ENCODE results near the gene MYH10.
"Not testable (repeated sequence)": the region's sequence is repeated elsewhere in the genome, so short reads cannot be mapped to it uniquely, and the experiment has no call there.

The MYH10 gene

DNA sequence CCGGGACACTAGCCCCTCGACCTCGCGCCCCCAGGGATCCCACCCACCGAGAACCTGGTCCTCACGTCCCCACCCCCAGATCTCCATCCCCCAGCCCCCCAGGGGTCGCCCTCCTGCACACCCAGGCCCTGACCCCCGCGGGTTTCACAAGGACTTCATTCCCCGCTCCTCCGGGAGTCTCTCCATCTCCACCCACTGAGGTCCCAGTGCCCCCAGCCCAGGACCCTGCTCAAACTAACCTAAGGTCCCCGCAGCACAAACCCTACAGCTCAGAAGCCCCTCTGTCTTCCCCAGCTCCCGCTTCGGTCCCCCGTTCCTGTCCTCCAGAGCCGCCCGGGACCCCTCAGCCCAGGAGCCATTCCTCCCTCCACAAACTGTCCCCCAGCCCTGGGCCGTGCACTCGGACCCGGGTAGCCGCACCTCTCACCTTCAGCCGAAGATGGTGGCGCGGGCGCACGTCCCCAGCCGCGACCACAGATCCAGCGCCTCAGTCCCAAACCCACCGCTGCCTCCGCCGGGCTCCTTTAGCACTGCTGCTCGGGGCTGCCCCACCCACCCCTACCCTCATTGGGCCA lies at the start of gene MYH10:
Gene MYH10 (minus strand): TSS at position 499 of the 575 bp plus-strand sequence. CDS start 7,479 bp downstream, outside the sequence.
- DNase-seq (ENCODE audit: low spot score), result no peak

DNA sequence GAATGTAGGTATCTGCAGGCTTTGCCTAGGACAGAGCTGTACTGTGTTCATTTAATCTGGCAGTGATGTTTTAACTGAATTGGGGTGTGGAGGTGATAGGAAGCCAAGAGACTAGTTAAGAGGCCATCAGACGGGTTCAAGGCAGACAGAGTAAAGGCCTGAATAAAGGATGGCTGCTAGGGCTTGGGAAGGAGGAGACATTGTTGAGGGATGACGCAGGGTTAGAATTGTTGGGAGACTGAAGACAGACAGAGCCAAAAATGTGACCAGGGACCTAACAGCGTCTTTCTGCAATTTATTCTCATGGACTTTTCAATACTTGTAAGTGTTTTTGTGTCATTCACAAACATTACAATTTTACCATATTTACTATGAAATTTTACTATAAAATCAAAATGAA lies 48.6 kb upstream of the MYH10 start:
- no peak for DNase-seq (ENCODE audit: low spot score)

DNA sequence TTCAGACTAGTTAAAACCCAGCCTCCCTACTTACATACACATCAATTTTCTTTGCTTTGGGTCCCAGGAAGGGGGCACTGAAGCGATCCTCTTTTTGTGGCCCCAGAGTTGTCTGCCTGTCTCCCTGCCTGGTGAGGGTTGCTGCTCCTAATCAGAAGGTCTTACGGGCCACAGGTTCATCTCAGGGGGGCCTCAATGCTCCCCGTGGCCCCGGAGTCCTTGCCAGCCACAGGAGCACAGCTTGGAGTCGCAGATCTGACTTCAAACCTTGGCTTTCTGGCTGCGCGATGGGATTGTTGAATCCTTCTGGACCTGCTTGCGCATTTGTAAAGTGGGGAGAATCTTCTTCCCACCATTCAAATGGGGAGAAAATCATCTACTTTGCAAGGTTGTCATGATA lies 44.8 kb upstream of the MYH10 start:
- DNase-seq (ENCODE audit: low spot score), result no peak

DNA sequence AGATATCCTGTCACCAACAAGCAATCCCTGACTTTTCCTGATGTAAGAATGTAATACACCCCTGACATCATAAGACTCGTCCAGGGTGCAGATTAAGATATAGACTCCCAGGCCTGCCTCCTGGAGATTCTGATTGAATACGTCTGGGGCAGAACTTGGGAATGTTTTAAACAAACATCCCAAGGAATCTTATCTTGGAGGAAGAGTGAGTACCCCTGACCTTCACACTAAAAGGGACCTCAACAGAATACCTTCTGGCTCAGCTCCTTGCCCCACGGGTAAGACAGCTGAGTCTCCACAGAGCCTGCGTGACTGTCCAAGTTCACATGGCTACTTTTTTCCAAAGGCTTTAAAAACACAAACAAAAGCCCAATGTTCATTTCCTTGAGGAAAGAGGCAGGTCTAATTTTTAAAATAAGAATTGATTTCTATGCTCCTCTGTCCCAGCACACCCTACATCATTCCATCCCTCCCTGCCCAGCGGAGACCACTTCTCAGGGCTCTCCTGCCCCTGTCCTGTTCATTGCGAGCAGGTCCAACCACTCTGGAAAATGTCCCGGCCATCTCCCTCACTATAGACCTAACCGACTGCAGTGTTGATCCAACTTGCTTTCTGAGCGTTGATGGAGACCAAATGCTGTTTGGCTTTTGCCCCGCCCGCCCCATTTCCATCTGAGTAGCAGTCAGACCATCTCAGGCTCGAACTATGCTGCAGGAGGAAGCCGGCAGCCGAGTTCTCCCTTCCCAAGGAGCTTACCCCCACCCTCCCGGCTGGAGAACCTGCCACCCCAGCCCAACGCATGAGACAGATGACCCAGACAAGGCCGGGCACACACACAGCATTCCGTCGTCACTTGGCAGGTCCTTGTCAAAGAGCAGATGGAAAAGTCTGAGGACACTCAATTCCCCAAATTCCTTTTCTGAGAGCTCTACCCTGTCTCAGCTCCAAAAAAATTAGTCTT lies 44.1 kb upstream of the MYH10 start:
- DNase-seq (ENCODE audit: low spot score), result no peak

DNA sequence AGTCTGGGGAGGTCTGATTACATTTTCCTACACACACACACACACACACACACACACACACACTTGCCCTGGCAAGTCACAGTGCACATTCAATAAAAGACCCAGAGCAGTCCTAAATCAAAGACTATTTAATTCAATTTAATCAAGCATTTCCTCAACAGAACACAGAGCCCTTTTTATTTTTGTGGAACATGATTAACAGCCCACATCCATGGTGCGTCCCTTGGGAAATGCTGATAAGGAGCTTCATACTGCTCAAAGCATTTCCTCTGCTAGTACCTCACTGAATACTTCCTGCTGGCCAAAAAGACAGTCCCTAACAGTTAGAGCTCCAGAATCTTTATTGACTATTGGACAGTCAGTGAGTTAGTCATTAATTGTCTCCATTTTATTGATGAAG lies 43.1 kb upstream of the MYH10 start:
- no peak for DNase-seq (ENCODE audit: low spot score)

DNA sequence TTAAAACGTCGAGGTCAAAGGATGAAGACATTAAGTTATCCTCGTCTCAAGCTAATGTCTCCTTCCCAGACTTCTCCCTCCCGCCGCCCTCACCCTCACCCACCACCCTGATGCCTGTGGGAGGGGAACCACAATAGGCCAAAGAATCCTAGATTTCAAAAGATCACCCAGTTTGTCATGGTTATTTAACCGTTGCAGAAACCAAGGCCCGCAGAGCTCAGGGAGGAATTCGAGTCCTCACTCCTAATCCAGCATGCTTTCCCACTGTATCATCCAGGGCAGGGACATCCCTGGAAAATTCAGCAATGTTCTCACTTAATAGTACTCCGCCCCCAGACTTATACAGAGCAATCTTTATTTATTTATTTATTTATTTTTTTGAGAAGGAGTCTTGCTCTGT lies 41.8 kb upstream of the MYH10 start:
- no peak for DNase-seq (ENCODE audit: low spot score)

DNA sequence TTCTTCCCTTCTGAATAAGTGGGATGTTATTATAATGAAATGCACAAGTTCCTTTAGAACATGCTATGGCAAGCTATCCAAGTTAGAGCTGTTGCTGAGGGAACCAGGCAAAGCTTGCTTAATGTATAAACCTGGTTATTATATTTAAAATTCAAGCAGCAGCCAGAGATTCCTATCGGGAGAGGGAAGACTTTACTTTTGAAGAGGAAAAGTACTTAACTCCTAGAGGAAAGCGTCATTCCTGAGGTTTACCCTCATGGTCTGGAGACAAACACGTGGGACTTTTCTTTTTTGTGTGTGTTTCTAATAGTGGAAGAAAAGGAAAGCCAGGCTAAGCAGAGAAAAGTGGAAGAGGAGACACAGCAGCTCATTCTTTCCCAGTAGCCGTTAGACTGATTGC lies 39.9 kb upstream of the MYH10 start:
- DNase-seq (ENCODE audit: low spot score), result no peak

DNA sequence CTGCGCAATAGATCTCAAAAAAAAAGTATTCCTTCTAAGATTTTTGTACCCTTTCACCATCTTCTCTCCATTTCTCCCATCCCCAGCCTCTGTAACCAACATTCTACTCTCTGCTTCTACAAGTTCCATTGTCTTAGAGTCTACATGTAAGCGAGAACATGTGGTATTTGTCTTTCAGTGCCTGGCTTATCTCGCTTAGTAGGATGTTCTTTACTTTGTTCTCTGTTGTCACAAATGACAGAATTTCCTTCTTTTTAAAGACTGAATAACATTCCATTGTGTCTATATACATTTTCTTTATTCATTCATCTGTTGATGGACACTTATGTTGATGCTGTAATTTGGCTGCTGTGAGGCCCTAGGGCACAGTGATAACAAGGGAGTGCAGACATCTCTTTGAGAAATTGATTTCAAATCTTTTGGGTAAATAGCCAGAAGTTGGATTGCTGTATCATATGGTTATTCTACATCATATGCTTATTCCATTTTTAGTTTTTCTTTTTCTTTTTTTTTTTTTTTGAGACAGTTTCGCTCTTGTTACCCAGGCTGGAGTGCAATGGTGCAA lies 37.7 kb upstream of the MYH10 start:
- no peak for DNase-seq (ENCODE audit: low spot score)

DNA sequence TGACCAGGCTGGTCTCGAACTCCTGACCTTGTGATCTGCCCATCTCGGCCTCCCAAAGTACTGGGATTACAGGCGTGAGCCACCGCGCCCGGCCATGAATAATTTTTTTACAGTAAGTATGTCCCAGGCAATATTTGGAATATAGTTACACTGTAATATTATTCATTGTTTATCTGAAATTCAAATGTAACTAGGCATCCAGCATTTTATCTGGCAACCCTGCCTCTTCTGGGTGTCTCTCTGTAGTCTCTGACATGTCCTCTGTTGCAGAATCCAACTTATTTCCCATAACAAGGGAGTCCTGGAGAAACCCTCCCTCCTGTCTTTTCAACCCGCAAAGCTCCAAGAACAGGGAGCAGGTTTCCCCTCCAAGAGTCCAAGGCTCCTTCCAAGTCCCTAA lies 36.9 kb upstream of the MYH10 start:
- DNase-seq (ENCODE audit: low spot score), result no peak

DNA sequence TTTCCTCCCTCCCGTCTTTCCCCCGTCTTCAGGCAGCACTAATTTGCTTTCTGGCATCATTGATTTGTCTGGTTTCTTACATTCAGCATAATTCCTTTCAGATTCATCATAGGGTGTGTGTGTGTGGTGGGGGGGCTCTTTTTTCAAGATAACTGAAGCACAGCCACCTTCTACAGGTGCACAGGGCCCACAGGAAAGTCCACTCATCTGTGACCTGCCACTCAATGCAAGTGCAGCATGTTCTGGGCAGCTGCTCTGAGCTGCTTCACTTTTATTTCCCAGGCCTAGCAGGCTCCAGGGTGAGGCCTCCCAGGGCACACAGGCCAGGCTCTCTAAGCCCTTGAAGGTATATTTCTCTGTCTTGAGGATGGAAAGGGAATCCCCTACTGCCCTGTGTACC lies 35.2 kb upstream of the MYH10 start:
- no peak for DNase-seq (ENCODE audit: low spot score)

DNA sequence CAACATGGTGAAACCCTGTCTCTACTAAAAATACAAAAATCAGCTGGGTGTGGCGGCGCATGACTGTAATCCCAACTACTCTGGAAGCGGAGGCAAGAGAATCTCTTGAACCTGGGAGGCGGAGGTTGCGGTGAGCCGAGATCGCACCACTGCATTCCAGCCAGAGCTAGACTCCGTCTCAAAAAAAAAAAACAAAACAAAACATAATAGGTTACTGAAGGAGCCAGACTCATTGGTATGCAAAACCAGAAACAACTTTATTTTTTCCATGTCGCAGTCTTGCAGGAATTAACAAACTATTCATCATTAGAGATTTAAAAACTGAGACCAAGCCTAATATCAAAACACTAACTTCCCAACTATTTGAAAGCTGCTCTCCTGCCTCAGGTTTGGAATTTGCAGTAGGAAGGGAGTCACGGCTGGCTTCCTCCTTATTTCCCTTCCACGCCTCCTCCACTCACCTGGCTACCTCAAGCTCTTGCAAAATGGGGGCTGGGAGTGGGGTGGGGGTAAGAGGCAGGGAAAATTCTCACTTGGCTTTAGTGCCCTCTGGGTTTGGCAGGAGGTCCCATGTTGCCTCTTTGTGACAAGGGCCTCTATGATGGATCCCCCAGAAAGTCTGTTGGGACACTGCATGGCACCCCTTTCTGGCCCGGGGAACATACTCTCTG lies 34.1 kb upstream of the MYH10 start:
- DNase-seq (ENCODE audit: low spot score), result no peak

DNA sequence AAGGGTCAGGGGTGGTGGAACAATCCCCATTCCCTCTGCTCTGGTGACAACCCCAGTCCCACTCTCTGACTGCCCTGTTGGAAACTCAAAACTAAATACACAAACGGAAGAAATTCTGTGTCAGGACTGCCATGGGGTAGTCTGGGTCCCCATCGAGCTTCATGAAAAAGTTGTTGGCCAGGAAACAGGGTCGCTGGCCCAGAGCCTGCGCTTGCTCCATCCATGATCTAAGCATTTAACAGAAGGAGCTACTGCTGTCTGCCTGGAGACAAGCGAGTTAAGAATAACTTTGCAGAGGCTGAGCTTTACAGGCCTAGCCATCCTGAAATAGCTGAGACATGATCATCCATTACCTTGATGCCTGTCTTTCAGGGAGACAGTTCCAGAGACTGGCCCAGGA lies 32.4 kb upstream of the MYH10 start:
- DNase-seq (ENCODE audit: low spot score), result no peak

DNA sequence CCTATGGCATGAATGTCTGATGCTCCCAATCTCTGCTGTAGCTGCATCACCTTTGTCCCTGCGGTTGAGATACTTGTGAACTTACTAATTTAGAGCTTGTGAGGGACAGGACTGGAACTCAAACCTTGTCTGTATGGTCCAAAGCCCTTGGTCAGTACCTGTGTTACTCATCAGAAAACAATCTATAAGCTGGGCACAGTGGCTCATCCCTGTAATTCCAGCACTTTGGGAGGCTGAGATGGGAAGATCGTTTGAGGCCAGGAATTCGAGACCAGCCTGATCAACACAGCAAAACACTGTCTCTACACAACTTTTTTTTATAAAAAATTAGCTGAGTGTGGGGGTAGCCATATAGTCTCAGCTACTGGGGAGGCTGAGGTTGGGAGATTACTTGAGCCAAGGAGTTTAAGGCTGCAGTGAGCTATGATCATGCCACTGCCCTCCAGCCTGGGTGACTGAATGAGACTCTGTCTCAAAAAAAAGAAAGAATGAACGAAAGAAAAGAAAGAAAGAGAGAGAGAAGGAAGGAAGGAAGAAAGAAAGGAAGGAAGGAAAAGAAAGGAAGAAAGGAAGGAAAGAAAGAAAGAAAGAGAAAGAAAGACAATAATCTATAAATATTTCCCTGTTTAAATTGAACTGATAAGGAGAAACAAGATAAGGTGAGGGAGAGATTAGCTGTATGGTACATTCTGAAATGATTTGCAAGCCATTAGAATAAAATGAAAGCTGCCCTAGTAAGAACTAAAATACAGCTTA lies 31.7 kb upstream of the MYH10 start:
- DNase-seq (ENCODE audit: low spot score), result no peak

DNA sequence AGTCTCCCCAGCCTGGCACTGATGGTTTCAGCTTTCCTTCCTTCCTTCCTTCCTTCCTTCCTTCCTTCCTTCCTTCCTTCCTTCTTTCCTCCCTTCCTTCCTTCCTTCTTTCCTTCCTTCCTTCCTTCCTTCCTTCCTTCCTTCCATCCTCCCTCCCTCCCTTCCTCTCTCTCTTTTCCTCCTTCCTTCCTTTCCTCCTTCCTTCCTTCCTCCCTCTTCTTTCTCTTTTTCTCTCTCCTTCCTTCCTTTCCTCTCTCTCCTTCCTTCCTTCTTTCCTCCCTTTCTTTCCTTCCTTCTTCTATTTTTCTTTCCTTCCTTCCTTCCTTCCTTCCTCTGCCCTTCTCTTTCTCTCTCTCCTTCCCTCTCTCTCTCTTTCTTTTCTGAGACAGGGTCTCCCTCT lies 30.2 kb upstream of the MYH10 start:
- DNase-seq (ENCODE audit: low spot score), result not testable (repeated sequence)

DNA sequence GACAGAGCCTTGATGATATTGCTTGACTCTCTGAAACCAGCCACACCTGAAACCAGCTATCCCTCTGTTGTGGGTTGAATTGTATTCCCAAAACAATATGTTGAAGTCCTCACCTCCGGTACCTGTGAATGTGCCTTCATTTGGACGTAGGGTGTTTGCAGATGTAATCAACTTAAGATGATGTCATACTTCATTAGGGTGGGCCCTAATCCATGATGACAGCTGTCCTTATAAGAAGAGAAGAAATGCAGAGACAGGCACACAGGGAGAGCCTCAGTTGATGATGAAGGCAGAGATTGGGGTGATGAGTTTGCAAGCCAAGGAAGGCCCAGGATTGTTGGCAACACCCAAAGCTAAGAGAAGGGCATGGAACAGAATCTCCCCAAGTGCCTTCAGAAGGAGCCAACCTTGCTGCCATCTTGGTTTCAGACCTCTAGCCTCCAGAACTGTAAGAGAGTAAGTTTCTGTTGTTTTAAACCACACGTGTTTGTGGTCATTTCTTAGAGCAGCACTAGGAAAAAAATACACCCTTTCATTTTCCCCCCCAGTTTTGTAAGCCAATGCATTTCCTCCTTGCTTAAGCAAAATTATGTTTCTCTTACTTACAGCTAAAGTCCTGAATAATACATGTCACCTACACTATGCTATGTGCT lies 29.4 kb upstream of the MYH10 start:
- no peak for DNase-seq (ENCODE audit: low spot score)

DNA sequence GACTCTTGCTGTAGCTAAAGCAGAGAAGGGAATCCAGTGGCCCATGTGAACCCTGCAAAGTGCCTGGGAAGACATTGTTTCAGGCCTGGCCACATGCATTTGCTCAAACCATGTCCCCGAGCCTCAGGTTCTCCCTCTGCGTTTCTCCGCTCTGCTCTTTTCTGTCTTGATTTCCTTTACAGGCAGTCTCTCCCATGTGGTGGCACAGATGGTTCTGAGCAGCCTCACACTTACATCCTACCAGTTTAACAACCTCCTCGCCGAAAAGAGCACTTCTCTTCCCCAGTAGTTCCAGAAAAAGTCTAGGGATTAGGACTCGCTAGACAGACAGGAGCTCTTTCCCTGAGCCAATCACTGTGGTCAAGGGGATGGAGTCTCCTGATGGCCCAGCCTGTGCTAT lies 28.3 kb upstream of the MYH10 start:
- DNase-seq (ENCODE audit: low spot score), result no peak

DNA sequence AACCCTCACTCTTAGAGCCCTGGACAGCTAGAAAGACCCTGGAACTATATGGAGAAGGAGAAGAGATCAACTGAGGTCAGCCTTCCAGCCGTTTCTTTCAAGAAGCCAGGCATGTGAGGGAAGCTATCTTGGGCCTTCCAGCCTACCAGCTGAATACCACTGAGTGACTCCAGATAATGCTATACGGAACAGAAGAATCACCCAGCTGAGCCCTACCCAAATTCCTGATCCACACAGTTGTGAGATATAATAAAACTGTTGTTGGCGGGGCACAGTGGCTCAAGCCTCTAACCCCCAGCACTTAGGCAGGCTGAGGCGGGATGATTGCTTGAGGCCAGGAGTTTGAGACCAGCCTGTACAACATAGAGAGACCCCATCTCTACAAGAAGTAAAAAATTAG lies 26.2 kb upstream of the MYH10 start:
- DNase-seq (ENCODE audit: low spot score), result no peak

DNA sequence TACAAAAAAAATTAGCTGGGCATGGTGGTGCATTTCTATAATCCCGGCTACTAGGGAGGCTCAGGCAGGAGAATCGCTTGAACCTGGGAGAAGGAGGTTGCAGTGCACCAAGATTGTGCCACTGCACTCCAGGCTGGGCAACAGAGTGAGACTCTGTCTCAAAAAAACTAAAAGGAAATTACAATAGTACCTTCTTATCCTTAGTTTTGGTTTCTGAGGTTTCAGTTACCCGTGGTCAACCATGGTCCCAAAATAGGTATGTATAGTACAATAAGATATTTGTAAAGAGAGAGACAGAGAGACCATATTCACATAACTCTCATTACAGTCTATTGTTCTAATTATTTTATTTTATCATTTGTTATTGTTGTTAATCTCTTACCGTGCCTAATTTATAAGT lies 24.3 kb upstream of the MYH10 start:
- no peak for DNase-seq (ENCODE audit: low spot score)

DNA sequence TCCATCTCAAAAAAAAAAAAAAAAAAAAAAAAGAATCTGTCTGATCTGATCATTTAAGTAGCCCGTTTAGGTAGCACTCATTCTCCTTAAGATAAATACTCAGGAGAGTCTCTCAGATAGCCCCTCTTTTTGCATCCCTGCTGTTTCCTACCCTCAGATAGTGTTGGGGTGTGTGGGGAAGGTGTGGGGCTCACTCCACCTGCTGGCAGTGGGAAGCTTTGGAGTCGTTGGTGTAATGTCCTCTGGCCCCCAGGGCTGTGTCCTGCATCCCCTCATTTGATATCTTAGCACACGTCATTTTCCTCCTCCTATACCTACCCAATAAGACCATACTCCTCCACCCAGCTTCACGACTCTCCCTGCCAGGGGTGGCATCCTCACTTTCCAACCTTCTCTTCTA lies 20.5 kb upstream of the MYH10 start:
- no peak for DNase-seq (ENCODE audit: low spot score)

DNA sequence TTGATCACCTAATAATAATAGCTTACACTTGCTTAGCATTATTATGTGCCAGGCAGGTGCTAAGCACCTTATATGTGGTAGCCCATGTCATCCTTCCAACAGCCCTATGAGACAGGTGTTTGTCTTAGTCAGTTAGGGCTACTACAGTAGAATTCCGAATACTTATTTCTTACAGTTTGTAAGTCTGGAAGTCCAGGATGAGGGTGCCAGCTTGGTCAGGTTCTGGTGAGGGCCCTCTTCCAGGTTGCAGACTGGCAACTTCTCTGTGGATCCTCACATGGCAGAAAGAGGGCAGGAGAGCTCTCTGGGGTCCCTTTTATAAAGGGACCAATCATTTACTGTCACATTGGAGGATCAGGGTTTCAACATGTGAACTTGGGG lies 19.6 kb upstream of the MYH10 start:
- no peak for DNase-seq (ENCODE audit: low spot score)

Measured in cerebellar cortex (tissue), 1 donor.